Measurements from ENCODE around the gene CACNG5.

The CACNG5 gene

DNA sequence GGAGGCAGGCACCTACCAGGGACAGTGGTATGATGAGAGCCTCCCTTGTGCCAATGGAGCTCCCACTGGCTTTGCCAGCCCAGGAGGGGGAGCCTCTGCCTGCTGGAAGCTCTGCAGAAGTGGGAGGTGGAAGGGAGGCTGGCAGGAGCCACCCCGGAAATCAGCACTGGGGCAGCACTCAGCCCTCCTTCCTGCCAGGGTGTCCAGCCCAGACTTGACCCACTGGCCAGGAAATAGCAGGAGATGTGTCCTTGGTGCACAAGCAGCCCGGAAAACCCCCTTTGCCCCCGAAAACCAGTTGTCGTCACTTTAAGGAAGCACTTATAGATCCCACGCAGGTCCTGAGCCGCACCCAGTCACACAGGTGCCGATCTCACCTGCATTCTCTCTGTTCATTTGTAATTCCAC is 80.3 kb downstream of the CACNG5 start:
- no peak for DNase-seq (ENCODE audit: extremely low spot score)
- POLR2A ChIA-PET, result no interaction called here
- CTCF ChIA-PET, result no interaction called here

DNA sequence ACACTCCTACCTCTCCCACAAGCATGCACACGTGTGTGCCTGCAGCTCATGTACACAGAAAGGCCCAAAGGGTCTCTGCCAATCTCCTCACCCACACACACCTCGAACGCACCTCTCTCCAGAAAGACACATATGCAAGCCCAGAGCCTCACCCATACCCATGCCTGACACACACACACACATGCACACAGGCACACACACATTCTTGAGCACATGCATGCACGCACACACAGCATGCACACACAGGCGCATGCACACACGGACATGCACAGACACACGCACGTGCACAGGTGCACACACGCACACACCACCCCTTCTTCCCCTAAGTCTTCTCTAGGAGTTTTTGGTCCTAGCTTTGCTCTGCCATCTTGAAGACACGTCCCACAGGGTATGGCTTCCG is 80.9 kb downstream of the CACNG5 start:
- POLR2A ChIA-PET, result no interaction called here
- TF ChIP-seq, protein P1, sequence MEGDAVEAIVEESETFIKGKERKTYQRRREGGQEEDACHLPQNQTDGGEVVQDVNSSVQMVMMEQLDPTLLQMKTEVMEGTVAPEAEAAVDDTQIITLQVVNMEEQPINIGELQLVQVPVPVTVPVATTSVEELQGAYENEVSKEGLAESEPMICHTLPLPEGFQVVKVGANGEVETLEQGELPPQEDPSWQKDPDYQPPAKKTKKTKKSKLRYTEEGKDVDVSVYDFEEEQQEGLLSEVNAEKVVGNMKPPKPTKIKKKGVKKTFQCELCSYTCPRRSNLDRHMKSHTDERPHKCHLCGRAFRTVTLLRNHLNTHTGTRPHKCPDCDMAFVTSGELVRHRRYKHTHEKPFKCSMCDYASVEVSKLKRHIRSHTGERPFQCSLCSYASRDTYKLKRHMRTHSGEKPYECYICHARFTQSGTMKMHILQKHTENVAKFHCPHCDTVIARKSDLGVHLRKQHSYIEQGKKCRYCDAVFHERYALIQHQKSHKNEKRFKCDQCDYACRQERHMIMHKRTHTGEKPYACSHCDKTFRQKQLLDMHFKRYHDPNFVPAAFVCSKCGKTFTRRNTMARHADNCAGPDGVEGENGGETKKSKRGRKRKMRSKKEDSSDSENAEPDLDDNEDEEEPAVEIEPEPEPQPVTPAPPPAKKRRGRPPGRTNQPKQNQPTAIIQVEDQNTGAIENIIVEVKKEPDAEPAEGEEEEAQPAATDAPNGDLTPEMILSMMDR (IDR thresholded peaks at IDR 0.05; ENCODE audit: control extremely low read depth, extremely low read depth, low read depth, missing control alignments), result no peak
- CTCF ChIA-PET, result interaction anchor here (1.5 kb wide), 1 partner anchor 10 kb away, joined by 7 read pairs; no protein-coding TSS in a partner anchor
- DNase-seq (ENCODE audit: extremely low spot score), result no peak

More for the DNA sequence above, 80.3 kb downstream of the CACNG5 start:
- TF ChIP-seq, protein P1 (IDR thresholded peaks at IDR 0.05; ENCODE audit: control extremely low read depth, extremely low read depth, low read depth, missing control alignments), result no peak

DNA sequence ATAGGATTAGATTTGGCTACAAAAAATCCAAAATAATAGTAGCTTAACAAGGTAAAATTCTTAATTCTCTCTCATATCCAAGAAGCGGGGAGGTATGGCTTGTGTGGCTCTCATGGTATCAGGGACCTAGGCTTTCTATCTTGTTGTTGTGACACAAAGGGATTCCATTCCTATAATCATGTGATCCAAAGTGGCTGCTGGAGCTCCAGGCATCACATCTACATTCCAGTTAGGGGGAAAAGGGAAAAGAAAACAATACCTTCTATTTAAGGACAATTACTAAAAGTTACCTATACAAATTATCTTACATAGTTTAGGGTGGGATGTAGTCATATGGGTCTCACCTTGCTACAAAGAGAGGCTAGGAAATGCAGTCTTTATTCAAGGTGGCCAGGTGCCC is 82.0 kb downstream of the CACNG5 start:
- TF ChIP-seq, protein P1 (IDR thresholded peaks at IDR 0.05; ENCODE audit: control extremely low read depth, extremely low read depth, low read depth, missing control alignments), result no peak
- no peak for DNase-seq (ENCODE audit: extremely low spot score)
- ChIA-PET POLR2A (interaction anchor here (0.6 kb wide), 1 partner anchor 200 kb away, joined by 3 read pairs; no protein-coding TSS in a partner anchor), CTCF (interaction anchor here (1.5 kb wide), 1 partner anchor 12 kb away, joined by 7 read pairs; no protein-coding TSS in a partner anchor)

- DNase-seq (ENCODE audit: extremely low spot score), result no peak
- POLR2A ChIA-PET, result no interaction called here
- CTCF ChIA-PET, result interaction anchor here (1.6 kb wide), 1 partner anchor 11 kb away, joined by 3 read pairs; no protein-coding TSS in a partner anchor
- TF ChIP-seq, protein P1 (IDR thresholded peaks at IDR 0.05; ENCODE audit: control extremely low read depth, extremely low read depth, low read depth, missing control alignments), result no peak
Observed at GRCh38 chr17:66918896-66919295, 84.0 kb downstream of the CACNG5 start.

DNA sequence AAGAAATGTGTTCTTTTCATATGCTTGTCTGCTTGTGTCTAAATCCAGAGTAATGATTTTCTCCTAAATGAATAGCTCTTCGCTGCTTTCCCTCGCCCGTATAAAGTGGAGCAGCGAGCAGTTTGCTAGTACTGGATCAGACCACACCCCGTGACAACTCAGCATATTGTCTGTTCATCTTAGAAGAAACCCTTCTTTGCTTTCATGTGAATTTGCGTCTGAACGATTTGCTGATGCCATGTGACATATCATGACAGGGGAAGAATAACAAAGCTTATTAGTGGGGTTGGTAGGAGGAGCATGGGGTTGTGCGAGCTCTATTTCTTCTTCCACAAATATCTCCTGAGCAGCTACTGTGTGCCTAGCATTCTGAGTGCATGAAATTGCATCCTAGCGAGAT is 85.5 kb downstream of the CACNG5 start:
- no peak for DNase-seq (ENCODE audit: extremely low spot score)
- ChIA-PET CTCF (interaction anchor here (0.9 to 1.5 kb wide), 2 partner anchors 13 to 15 kb away, joined by 3 to 4 read pairs; no protein-coding TSS in a partner anchor), POLR2A (no interaction called here)
- TF ChIP-seq, protein P1 (IDR thresholded peaks at IDR 0.05; ENCODE audit: control extremely low read depth, extremely low read depth, low read depth, missing control alignments), result no peak

GRCh38 chr17:66920950-66921349 is 86.0 kb downstream of the CACNG5 start:
- CTCF ChIA-PET, result interaction anchor here (0.9 to 1.5 kb wide), 2 partner anchors 13 to 15 kb away, joined by 3 to 4 read pairs; no protein-coding TSS in a partner anchor
- POLR2A ChIA-PET, result no interaction called here

More at GRCh38 chr17:66920950-66921349, 86.0 kb downstream of the CACNG5 start:
- DNase-seq (ENCODE audit: extremely low spot score), result no peak
- TF ChIP-seq, protein P1 (IDR thresholded peaks at IDR 0.05; ENCODE audit: control extremely low read depth, extremely low read depth, low read depth, missing control alignments), result no peak

Measured in GM10248 (cell line).